Right lobe of liver (tissue), 4 donors: ENCODE measurements around the gene SERPINH1.

Experiments used
- CTCF ChIP-seq, 4 donors: fragments of 200-600 bp in 3 of 4; fragments of 450-650 bp in 1 of 4; IDR thresholded peaks; one replicate each; pipeline versions ENCODE4 v1.5.1 to v1.8.0; 2016 to 2022; ENCODE audit warnings: antibody characterized with exemption in 4 of 4, mild to moderate bottlenecking in 2 of 4
- POLR2A ChIP-seq: fragments of 450-650 bp; IDR thresholded peaks from one replicate; pipeline ENCODE4 v1.6.1; 2017; ENCODE audit warnings: antibody characterized with exemption, mild to moderate bottlenecking
- donor health status: DM: no; HTN: no; CAD: no.
- donor health status: DM: no; HTN: no; CAD: no.
- donor health status: DM: no; HTN: yes; CAD: no.

GRCh38 chr11:75598264-75598663, 36.2 kb downstream of the SERPINH1 start:
- no peak for TF ChIP-seq CTCF (IDR thresholded peaks at IDR 0.05)
- no peak for TF ChIP-seq POLR2A
